ENCODE results near the gene CAMK2B. TPM values are rescaled to one million over a fixed set of nuclear protein-coding genes. Genes with fewer than 3 reads are reported as not detected.

The CAMK2B gene
- 1 to 10 TPM; 1.2 to 3.5 TPM for total RNA-seq
- long read RNA-seq, donor 1, partial matches to known transcripts, result 0 of 1 reads
- long read RNA-seq, donor 1, other reads (novel, unspliced or antisense), result 1 of 1 reads
- long read RNA-seq, donor 2, partial matches to known transcripts, result 1 of 9 reads
- long read RNA-seq, donor 2, other reads (novel, unspliced or antisense), result 8 of 9 reads

DNA sequence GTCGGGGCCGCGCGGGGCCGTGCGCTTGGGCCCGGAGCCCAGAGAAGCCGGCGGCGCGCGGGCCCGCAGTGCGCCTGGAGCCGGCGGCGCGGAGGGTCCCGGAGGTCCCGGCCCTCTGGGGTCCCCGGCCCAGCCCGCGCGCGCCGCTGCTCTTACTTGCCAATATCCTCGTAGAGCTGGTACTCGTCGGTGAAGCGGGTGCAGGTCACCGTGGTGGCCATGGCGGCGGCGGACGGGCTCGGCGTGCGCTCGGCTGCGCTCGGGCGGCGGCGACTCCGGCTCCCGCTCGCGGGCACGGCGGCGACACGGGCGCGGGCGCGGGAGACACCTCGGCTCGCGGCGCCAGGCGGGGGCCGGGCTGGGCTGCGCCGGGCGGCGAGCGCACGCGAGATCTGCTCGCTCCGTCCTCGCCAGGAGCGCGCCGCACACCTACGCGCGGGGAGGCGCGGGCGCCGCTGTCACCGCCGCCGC, at the start of gene CAMK2B:
Gene CAMK2B (minus strand): TSS at position 394 of the 471 bp plus-strand sequence. CDS start 173 bp downstream, at position 221.
- no peak for DNase-seq (ENCODE audit: low spot score)
- intact Hi-C loops (cut with DNase I), result no loop called here

DNA sequence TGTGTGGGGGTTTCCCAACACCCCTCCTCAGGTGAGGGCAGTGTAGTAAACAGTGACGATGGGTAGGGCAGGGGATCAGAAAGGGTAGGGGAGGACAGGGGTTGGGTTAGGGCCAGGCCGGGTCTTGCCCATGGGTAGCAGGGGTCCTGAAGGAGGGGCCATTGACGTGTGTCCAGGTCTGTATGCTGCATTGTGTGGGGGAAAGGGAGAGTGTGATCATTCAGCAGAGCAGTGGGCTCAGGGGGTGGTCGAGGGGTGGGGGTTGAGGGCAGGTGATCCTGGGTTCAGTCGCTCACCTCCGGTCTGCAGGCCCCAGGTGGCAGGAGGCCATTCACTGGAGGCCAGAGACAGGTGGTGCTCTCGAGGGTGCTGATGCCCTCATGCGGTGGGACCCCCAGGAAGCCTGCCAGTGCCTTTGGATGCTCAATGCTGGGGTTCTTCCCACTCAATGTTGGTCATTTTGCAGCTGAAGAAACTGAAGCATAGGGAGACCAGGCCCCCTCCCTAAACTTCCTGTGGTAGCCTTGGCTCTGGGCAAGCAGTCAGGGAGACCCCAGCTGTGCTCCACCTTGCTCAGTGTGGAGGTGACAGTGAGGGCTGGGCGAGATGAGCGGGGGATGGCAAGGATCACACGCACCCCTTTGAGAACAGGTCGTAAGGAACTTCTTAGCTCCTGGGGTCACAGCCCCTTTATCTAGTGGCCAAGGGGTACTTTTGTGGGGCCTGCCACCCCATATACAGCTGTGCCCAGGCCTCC, 48.8 kb upstream of the CAMK2B start:
- intact Hi-C loops (cut with DNase I), result no loop called here
- DNase-seq (ENCODE audit: low spot score), result peak; percentile 47

DNA sequence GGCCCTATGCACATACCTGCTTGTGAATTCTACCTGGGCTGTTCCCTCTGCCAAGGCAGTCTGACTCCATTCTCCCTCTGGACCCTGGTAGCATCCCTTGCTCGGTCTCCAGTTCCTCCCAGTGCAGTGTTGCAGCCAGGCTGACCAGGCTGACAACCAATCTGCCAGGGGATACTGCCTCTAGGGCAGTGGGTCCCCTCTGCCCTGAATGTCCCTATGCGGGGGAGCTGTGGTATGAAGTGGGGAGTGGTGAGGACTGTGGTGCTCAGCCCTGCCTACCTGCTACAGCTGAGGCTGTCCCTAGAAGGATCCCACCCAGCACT, 48.0 kb upstream of the CAMK2B start:
- intact Hi-C loops (cut with DNase I), result no loop called here
- peak; percentile 60 for DNase-seq (ENCODE audit: low spot score)

DNA sequence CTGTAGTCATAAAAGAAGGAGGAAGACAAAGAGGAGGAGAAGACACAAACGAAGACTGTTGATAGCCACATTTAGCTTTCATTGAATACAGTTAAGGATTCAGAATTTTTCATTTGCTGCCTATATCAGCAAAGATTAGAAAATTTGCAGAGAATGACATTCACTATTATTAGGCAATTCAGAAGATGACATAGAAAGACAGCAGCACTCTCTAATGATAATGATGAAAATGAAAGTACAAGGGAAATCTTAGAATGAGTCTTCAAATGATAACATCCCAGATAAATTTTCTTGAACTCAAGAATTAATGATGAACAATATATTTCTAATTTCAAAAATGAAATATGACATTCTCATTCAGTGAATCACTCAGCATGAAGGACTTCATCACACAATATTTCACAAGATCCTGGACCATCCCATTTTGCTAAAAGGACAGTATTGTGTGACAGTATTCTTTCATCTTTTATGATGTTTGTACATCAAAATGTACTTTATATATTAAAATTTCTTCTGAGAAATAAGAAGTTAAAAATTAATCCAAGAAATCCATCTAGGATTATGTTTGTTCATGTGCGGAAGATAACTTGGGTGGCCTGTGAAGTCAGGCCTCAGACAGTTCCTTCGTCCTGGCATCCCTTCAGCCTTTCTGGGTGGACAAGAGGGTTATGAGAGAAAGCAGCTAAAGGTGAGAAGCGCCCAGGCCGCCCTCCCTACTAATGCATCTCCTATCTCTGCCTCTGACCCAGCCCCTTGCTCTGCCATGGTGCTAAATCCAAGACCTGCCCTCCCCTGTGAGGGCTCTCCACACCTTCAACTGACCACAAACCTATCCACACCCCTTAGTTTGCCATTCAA, 47.4 kb upstream of the CAMK2B start:
- DNase-seq (ENCODE audit: low spot score), result peak; percentile 65
- intact Hi-C loops (cut with DNase I), result no loop called here

DNA sequence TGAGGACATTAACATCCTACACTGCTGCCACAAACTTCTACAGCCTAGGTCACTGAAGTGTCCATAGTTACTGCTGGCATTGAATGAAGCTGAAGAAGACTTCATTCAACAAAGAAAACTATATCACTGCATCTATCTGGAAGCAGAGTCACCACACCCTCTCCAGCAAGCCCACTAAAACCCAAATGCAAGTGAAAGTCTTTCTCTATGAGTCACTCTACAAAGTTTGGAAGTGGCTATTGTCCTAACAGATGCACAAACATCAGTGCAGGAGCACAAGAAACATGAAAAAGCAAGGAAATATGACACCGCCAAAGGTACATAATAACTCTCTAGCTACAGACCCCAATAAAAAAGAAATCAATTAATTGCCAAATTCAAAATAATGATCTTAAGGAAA, 43.5 kb upstream of the CAMK2B start:
- intact Hi-C loops (cut with DNase I), result no loop called here
- no peak for DNase-seq (ENCODE audit: low spot score)

DNA sequence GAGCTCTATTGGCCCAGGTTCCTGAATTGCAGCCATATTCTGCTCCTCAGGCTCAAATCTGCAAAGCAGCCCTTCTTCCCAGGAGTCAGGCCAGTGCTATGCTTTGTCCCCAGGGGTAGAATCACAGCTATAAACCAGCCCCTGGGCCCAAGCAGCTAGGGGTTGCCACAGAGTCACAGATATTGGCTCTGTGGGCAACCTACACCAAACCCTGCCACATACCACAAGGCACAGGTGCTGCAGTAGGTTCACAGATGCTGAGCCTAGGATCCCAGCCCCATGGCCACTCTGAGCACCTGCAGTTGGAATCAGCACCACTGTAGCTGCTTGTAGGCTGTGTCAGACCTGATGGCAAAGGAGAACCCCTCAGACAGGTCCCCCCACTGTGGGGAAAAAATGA, 43.1 kb upstream of the CAMK2B start:
- no peak for DNase-seq (ENCODE audit: low spot score)
- intact Hi-C loops (cut with DNase I), result no loop called here

DNA sequence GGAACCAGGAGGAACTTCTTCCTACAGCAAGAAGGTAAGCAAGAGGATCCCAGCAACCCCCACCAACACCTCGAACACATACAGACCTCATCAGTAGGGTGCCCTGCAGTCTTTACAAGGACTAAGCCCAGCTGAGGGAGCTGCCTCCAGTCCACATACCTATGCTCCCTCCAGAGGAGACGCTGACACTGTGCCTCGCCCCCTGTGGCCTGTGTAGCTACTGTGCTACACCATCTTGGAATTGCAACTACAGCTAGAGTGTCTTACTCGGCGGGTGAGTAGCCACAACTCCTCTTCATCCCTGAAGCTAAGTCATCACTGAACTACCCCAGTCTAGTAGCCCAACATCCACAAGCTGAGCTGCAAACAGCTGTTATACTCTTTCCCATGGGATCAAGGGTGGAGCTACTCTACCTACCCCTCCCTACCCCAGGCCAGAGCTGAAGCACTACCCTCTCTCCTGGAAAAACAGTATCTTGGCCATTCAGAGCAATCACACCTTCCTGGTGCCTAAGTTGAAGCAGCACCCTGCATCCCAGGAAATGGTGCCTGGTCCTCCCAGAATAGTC, 42.2 kb upstream of the CAMK2B start:
- no peak for DNase-seq (ENCODE audit: low spot score)
- intact Hi-C loops (cut with DNase I), result no loop called here

DNA sequence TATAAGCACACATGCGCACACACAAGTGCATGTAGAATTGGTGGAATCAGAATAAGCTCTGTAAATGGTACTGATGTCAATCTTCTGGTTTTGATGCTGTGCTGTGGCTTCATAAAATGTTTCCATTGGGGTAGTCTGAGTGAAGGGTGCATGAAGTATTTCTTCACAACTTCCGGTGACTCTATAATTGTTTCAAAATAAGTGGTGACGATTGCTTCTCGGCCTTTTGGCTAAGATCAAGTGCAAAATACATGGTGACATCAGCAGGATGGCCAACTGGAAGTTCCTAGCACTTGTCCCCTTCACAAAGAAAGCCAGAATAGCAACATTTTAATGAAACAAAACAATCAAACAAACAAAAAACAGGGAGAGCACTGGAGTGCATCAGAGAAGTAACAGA, 41.6 kb upstream of the CAMK2B start:
- intact Hi-C loops (cut with DNase I), result no loop called here
- DNase-seq (ENCODE audit: low spot score), result no peak

DNA sequence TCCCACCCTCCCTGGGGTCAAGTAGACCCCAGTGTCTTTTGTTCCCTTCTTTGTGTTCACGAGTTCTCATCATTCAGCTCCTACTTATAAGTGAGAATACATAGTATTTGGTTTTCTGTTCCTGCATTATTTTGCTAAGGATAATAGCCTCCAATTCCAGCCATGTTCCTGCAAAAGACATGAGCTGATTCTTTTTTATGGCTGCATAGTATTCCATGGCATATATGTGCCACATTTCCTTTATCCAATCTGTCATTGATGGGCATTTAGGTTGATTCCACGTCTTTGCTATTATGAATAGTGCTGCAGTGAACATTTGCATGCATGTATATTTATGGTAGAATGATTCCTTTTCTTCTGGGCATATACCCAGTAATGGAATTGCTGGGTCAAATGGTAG, 28.3 kb upstream of the CAMK2B start:
- intact Hi-C loops (cut with DNase I), result no loop called here
- DNase-seq (ENCODE audit: low spot score), result no peak

DNA sequence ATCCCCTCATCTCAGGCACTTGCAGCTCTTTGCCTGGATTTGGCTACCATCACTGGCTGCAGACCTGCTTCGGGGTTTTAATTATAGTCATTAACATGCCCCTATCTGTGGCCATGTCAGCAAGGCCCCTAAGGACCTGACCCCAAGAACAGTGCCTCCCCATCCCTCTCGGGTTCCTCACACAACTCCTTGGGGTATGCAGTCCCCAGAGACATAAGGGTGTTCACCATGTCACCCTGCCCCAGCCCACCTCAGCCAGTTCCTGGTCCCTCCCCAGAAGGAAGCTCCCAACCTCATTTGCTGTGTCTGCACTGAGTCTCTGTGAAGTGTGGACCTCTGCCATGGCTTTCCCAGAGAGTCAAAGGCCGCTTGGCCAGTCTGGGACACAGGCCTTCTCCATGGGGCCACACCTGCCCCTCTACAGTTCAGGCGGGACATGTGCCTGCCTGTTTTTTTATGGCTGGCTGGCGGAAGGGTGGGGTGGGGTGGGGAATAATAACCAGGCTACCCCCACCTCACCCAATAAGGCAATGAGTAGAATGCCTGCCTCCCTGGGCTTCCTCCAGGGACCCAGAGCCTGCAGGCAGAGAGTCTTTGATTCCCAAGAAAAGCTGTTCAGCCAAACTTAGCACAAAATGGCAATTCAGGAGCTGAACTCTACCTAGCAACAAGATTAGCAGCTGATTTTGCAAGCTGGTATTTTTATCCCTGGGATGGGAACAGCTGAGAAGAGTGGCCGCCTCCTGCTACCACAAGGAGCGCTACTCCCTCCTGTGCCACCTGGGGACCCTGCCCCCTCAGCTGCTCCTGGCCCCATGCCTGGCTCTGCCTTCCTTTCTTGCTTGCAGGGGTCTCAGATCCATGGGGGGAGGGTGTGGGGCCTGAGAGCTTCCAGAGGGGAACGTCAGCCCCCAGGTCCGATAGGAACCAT, 23.7 kb upstream of the CAMK2B start:
- no peak for DNase-seq (ENCODE audit: low spot score)
- intact Hi-C loops (cut with DNase I), result loop anchor here in 1 of 2 donors (1.0 kb wide), 1 partner anchor 144 kb away; no protein-coding TSS in a partner anchor

DNA sequence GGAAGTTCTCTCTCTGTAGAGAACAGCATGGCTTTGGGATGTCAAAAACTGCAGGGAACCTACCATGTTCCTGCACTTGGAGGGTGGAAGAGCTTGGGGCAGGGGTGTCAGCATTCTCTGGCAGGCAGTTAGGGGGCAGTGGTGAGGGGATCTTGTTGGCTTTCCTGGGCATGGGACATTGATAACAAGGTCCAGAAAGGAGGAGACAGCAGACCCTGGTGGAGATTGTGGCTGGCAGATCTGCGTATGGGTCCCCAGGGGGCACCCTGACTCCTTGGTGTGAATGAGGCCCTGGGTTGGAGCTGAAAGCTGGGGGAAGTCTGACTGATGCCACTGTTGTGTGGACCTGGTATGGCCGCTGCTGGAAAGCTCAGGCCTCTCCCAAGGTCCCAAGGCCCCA, 22.9 kb upstream of the CAMK2B start:
- DNase-seq (ENCODE audit: low spot score), result no peak

DNA sequence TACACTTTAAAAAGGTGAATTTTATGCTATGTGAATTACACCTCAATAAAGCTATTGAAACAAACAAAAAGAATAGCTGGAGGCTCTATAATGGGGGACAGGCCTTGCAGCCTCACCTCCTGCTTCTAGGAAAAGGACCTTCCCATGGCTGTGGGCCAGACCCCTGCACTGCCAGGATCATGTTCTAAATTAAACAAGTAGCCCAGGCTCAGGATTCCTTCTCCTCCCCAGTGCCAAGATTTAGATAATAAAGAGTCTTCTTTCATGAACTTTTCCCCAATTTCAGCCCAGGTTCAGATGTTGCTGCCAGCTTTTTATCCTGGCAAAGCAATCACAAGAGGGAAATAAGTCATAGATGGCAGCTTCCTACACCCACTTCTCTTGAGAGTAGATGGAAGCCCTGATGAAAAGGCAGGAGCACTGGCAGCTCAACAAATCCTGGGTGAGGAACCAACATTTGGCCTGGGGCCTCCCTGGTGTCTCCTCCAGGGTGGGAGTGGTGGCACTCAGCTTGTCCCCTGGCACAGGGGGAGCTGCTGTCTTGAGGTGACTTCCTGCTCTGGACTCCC, 22.2 kb upstream of the CAMK2B start:
- intact Hi-C loops (cut with DNase I), result loop anchor here in 1 of 2 donors (1.0 kb wide), 1 partner anchor 142 kb away; no protein-coding TSS in a partner anchor
- DNase-seq (ENCODE audit: low spot score), result no peak

More for the DNA sequence above, 22.9 kb upstream of the CAMK2B start:
- intact Hi-C loops (cut with DNase I), result loop anchor here in 1 of 2 donors (1.0 kb wide), 1 partner anchor 143 kb away; no protein-coding TSS in a partner anchor

DNA sequence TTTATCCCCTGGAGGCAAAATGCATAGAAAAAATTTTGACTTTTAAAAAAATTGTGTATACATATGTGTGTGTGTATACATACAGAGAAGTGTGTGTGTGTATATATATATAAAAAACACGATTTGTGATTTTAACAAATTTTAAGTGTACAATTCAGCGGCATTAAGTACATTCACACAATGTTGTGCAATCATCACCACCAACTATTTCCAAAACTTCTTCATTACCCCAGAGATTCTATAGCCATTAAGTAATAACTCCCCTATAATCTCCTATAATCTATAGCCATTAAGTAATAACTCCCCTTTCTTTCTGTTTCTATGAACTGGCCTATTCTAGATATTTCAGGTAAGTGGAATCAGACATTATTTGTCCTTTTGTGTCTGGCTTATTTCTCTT, 20.7 kb upstream of the CAMK2B start:
- no peak for DNase-seq (ENCODE audit: low spot score)
- intact Hi-C loops (cut with DNase I), result no loop called here

DNA sequence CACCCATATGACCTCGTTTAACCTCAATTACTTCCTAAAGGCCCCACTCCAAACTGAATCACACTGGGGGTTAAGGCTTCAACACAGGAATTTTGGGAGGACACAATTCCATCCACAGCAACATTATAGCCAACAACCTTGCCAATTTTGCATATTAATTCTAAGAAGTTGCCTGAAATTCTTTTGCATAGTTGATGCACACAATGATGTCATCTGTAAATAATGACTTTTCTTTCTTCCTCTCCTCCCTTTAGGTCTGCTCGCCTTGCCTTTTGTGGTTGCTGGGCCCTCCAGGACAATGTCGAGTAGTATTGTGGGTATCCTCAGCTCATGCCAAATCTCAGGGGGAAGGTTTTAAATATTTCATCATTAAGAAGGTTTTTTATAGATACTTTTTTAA, 16.0 kb upstream of the CAMK2B start:
- intact Hi-C loops (cut with DNase I), result no loop called here
- no peak for DNase-seq (ENCODE audit: low spot score)

DNA sequence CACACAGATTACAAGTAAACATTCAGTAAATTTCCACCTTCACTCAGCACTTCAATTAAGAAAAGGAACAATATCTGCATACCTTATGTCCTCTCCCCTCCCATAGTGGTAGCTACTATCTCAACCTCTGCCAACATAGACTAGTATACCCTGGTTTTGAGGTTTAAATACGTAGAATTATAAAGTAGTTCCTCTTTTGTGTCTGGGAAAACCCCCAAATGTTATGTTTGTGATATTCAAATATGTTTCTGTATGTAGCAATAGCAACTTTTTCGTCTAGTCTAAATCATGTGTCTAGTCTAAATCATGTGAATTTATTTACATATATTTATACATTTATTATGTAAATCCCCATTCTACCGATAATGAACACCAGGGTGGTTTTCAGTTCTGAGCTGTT, 13.2 kb upstream of the CAMK2B start:
- DNase-seq (ENCODE audit: low spot score), result no peak
- intact Hi-C loops (cut with DNase I), result no loop called here

DNA sequence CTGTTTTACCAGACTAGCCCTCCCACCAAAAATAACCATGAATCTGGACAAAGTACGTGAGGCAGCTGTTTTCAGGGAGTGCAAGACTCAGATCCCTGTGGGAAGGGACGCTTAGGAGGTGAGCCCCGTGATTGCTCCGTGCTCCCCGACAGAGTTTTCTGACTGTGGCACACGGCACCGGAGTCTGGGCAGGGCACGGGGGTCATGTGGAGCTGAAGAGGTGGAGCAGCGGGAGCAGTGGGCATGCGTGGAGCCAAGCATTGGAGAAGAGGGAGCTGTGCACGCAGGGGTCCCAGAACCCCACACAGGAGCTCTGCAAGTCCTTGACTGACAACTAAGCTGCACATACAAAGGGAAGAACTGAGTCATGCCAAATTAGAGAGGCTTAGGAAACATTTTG, 11.1 kb upstream of the CAMK2B start:
- intact Hi-C loops (cut with DNase I), result no loop called here
- DNase-seq (ENCODE audit: low spot score), result no peak

DNA sequence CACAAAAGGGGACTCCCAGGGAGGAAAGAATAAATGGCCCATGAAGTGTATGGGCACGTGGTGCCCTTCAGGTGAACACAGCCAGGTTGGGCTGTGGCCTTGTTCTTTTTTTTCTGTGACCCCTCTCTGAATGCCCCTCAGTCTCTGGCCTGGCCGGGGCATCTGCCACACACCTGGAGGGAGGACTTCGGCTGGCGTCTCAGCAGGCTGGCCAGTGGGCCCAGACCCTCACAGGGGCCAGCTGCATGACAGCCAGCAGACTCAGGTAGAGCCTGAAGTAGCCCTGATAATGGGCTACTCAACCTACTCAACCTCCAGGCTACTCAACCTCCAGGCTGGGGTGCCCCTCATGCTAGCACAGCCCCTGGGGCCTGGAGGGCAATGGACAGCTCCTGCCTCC, 9.8 kb upstream of the CAMK2B start:
- intact Hi-C loops (cut with DNase I), result no loop called here

DNA sequence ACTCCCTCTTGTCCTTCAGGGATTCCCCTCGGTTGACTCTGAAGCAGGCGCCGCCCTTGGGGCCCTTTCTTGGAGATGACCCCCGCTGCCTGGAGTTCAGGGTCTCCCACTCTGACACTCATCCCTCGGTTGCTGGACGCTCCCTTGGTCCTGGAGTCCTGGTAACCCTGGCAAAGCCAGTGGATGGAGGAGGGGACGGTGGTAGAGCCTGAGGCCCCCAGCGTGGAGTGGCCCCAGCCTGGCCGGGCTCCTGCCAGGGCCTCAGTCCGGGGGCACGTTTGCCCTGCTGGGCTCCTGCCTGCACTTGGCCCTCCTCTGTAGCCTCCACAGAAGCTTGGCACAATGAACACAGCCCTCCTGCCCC, 9.3 kb upstream of the CAMK2B start:
- no peak for DNase-seq (ENCODE audit: low spot score)
- intact Hi-C loops (cut with DNase I), result no loop called here

More for the DNA sequence above, 9.8 kb upstream of the CAMK2B start:
- DNase-seq (ENCODE audit: low spot score), result no peak
